GM23338 (cell line): Measurements from ENCODE around the gene ARPC1A. TPM values are rescaled to one million over a fixed set of nuclear protein-coding genes. Genes with fewer than 3 reads are reported as not detected.

Experiments used
- ATAC-seq: fragments of 200-7000 bp; cut with Tn5 transposase; 3 replicates; pipeline ENCODE4 v1.9.1; 2020
- DNase-seq: peaks from one replicate; pipeline ENCODE4 v3.0.0-alpha.2; 2015; ENCODE audit warnings: low spot score
- H2AFZ ChIP-seq: fragments of 200-600 bp; sonication (generic); 2 replicates; pipeline ENCODE4 v1.8.0; 2016; ENCODE audit warnings: antibody characterized with exemption, mild to moderate bottlenecking, moderate library complexity
- H3F3A ChIP-seq: fragments of 200-600 bp; sonication (generic); replicated peaks from 2 replicates; pipeline ENCODE4 v1.8.0; 2017; ENCODE audit warnings: antibody characterized with exemption, mixed run types, low read depth
- H3K27ac ChIP-seq: fragments of 200-600 bp; sonication (generic); 2 replicates; pipeline ENCODE4 v1.6.1; 2016; ENCODE audit warnings: low read depth
- H3K27me3 ChIP-seq: fragments of 200-600 bp; sonication (generic); 2 replicates; pipeline ENCODE4 v1.8.0; 2016; ENCODE audit warnings: mild to moderate bottlenecking, mixed run types, moderate library complexity; ENCODE audit not compliant: insufficient read depth
- H3K36me3 ChIP-seq: fragments of 200-600 bp; sonication (generic); 2 replicates; pipeline ENCODE4 v1.8.0; 2016; ENCODE audit warnings: mild to moderate bottlenecking; ENCODE audit not compliant: insufficient read depth
- H3K4me1 ChIP-seq: fragments of 200-600 bp; sonication (generic); 2 replicates; pipeline ENCODE4 v1.8.0; 2016; ENCODE audit warnings: mild to moderate bottlenecking, moderate library complexity; ENCODE audit not compliant: insufficient read depth
- H3K4me2 ChIP-seq: fragments of 200-600 bp; sonication (generic); 2 replicates; pipeline ENCODE4 v1.7.1; 2017; ENCODE audit warnings: mixed run types
- H3K4me3 ChIP-seq: fragments of 200-600 bp; sonication (generic); 2 replicates; pipeline ENCODE4 v1.6.1; 2016; ENCODE audit warnings: mixed run types
- H3K79me2 ChIP-seq: fragments of 200-600 bp; sonication (generic); replicated peaks from 2 replicates; pipeline ENCODE4 v1.8.0; 2017; ENCODE audit warnings: mild to moderate bottlenecking; ENCODE audit not compliant: insufficient read depth
- H3K9me2 ChIP-seq: fragments of 200-600 bp; sonication (generic); 2 replicates; pipeline ENCODE4 v1.8.0; 2017; ENCODE audit not compliant: insufficient read depth
- H4K20me1 ChIP-seq: fragments of 200-600 bp; sonication (generic); replicated peaks from 2 replicates; pipeline ENCODE4 v1.8.0; 2017; ENCODE audit warnings: mild to moderate bottlenecking; ENCODE audit not compliant: insufficient read depth
- H3K27ac Mint-ChIP-seq: 2 replicates; pipeline ENCODE4 v1.8.0; 2020; ENCODE audit warnings: inconsistent platforms, mild to moderate bottlenecking, moderate library complexity, mixed read lengths
- H3K27me3 Mint-ChIP-seq: 3 replicates; pipeline ENCODE4 v1.8.0; 2022; ENCODE audit warnings: low read depth, mild to moderate bottlenecking, moderate library complexity, mixed read lengths, inconsistent platforms; ENCODE audit not compliant: insufficient read depth, poor library complexity
- H3K36me3 Mint-ChIP-seq: 3 replicates; pipeline ENCODE4 v1.8.0; 2021; ENCODE audit warnings: low read depth, mild to moderate bottlenecking, inconsistent platforms, moderate library complexity, mixed read lengths
- H3K4me1 Mint-ChIP-seq: 3 replicates; pipeline ENCODE4 v1.8.0; 2020; ENCODE audit warnings: mild to moderate bottlenecking, inconsistent platforms, mixed read lengths
- H3K4me3 Mint-ChIP-seq: 3 replicates; pipeline ENCODE4 v1.8.0; 2021; ENCODE audit warnings: moderate library complexity, mild to moderate bottlenecking, inconsistent platforms, mixed read lengths
- H3K9me3 Mint-ChIP-seq: 3 replicates; pipeline ENCODE4 v1.8.0; 2020; ENCODE audit warnings: moderate library complexity, mild to moderate bottlenecking, inconsistent platforms, mixed read lengths
- CREB1 ChIP-seq: fragments of 250-450 bp; sonication (Bioruptor Pico); IDR thresholded peaks from 2 replicates; pipeline ENCODE4 v1.5.0; 2020; ENCODE audit warnings: low read depth, mild to moderate bottlenecking, moderate library complexity
- EZH2 ChIP-seq: fragments of 200-600 bp; sonication (generic); IDR thresholded peaks from one replicate; pipeline ENCODE4 v1.8.0; 2017; ENCODE audit warnings: antibody characterized with exemption, mild to moderate bottlenecking, low read depth; ENCODE audit not compliant: unreplicated experiment
- EZH2phosphoT487 ChIP-seq: fragments of 200-600 bp; sonication (generic); IDR thresholded peaks from one replicate; pipeline ENCODE4 v1.8.1; 2018; ENCODE audit warnings: antibody characterized with exemption; ENCODE audit not compliant: unreplicated experiment
- JUNB ChIP-seq: IDR thresholded peaks from one replicate; pipeline ENCODE4 v1.6.1; 2016; ENCODE audit warnings: antibody characterized with exemption; ENCODE audit not compliant: unreplicated experiment
- NANOG ChIP-seq: IDR thresholded peaks from 2 replicates; pipeline ENCODE4 v1.6.1; 2016; ENCODE audit warnings: antibody characterized with exemption, borderline replicate concordance
- POLR2AphosphoS5 ChIP-seq: IDR thresholded peaks from 2 replicates; pipeline ENCODE4 v1.6.1; 2016; ENCODE audit warnings: antibody characterized with exemption, low read depth
- STAT1 ChIP-seq: IDR thresholded peaks from one replicate; pipeline ENCODE4 v1.6.1; 2016; ENCODE audit warnings: antibody characterized with exemption; ENCODE audit not compliant: unreplicated experiment
- ZNF114 ChIP-seq: fragments of 250-450 bp; sonication (Bioruptor Pico); IDR thresholded peaks from 2 replicates; pipeline ENCODE4 v1.5.0; 2020; ENCODE audit warnings: mild to moderate bottlenecking, moderate library complexity
- ZNF331 ChIP-seq: fragments of 250-450 bp; sonication (Bioruptor Pico); IDR thresholded peaks from 2 replicates; pipeline ENCODE4 v1.5.0; 2020; ENCODE audit warnings: low read depth, mild to moderate bottlenecking, moderate library complexity
- polyA plus RNA-seq: library from polyadenylated mRNA; unstranded; fragments of >200 nt; fragmentation: Nextera tagmentation; extraction: Ambion mirVana; gene quantifications from 2 replicates; pipeline ENCODE4 v1.2.1, GENCODE V29; 2016
- total RNA-seq: library from RNA; depleted of rRNA; stranded (reverse); fragments of >200 nt; shearing (Covaris generic); gene quantifications from 2 replicates; pipeline ENCODE4 v1.2.3, GENCODE V29; 2014
- TF ChIP-seq, protein P1 (sequence below), 2 experiments: fragments of 200-600 bp in 1 of 2; sonication (generic) in 1 of 2; conservative IDR thresholded peaks; 2 replicates each; pipeline versions ENCODE4 v1.5.1 to v1.6.1; 2016 to 2017; ENCODE audit warnings: antibody characterized with exemption in 2 of 2, low read depth in 2 of 2, mild to moderate bottlenecking in 2 of 2, moderate library complexity in 1 of 2
- TF ChIP-seq, protein P2 (sequence below): fragments of 250-450 bp; sonication (Bioruptor Pico); IDR thresholded peaks from 2 replicates; pipeline ENCODE4 v1.5.0; 2020; ENCODE audit warnings: mild to moderate bottlenecking, moderate library complexity
- TF ChIP-seq, protein P3 (sequence below): IDR thresholded peaks from one replicate; pipeline ENCODE4 v1.6.1; 2018; ENCODE audit warnings: antibody characterized with exemption; ENCODE audit not compliant: unreplicated experiment
- TF ChIP-seq, protein P4 (sequence below): IDR thresholded peaks from 2 replicates; pipeline ENCODE4 v1.6.1; 2016; ENCODE audit warnings: antibody characterized with exemption

The ARPC1A gene
- total and polyA plus RNA-seq, 2 experiments from 2014 or later: 108 to 210 TPM

DNA sequence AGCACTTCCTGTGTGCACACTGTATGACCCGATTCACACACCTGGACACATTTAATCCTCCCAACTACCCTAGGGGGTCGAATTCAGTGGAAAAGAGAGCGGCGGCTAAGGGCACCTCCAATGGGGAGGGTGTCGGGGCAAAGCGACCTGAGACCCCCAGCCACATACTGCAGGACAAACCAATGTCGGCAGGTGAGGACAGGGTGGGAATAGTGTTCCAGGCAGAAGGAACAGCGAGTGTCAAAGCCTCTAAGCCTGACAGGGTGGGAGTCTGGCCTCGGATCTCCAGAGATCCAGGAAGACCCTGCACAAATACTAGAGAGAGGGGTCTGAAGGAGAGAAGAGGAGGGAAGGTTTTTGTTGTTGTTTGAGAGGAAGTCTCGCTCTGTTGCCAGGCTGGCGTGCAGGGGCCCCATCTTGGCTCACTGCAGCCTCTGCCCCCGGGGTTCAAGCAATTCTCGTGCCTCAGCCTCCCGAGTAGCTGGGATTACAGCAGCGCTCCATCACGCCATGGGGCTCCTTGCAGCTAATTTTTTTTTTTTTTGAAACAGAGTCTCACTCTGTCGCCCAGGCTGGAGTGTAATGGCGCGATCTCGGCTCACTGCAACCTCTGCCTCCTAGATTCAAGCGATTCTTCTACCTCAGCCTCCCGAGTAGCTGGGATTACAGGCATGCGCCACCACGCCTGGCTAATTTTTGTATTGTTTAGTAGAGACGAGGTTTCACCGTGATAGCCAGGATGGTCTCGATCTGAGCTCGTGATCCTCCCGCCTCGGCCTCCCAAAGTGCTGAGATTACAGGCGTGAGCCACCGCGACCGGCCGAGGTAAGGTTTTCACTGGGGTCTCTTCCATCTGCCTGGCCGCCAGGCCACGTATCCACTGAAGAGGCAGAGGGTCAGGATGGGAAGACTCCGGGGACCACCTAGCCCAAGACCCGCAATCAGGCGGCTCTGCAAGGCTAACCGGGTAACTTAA, 47.7 kb downstream of the ARPC1A start:
- H3K27ac Mint-ChIP-seq: no peak overlapping the region; the same call in 1 of the 2 replicates
- Histone ChIP-seq H3K4me2 (peak overlapping the region; percentile 87), H3K79me2 (peaks cover 14% of the 10 kb centered on the region), H3F3A (0 out of 2 replicates have a peak, but pooled peaks cover 6% of the 10 kb centered on the region), H3K9me2 (no peaks in the 10 kb centered on the region), H3K27ac (no peak overlapping the region), H2AFZ (peak overlapping the region; percentile 87), H4K20me1 (peaks cover 15% of the 10 kb centered on the region), H3K36me3 (no peaks in the 10 kb centered on the region), H3K4me1 (no peaks in the 10 kb centered on the region), H3K27me3 (no peaks in the 10 kb centered on the region), H3K4me3 (peak overlapping the region; percentile 90)
- TF ChIP-seq EZH2 (no peak), ZNF114 (no peak), STAT1 (no peak), CREB1 (CRISPR knock-in tag) (no peak), EZH2phosphoT487 (no peak), ZNF331 (CRISPR knock-in tag) (no peak), JUNB (no peak), POLR2AphosphoS5 (no peak), NANOG (no peak)
- TF ChIP-seq, protein P1, sequence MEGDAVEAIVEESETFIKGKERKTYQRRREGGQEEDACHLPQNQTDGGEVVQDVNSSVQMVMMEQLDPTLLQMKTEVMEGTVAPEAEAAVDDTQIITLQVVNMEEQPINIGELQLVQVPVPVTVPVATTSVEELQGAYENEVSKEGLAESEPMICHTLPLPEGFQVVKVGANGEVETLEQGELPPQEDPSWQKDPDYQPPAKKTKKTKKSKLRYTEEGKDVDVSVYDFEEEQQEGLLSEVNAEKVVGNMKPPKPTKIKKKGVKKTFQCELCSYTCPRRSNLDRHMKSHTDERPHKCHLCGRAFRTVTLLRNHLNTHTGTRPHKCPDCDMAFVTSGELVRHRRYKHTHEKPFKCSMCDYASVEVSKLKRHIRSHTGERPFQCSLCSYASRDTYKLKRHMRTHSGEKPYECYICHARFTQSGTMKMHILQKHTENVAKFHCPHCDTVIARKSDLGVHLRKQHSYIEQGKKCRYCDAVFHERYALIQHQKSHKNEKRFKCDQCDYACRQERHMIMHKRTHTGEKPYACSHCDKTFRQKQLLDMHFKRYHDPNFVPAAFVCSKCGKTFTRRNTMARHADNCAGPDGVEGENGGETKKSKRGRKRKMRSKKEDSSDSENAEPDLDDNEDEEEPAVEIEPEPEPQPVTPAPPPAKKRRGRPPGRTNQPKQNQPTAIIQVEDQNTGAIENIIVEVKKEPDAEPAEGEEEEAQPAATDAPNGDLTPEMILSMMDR (conservative IDR thresholded peaks at IDR 0.05; ENCODE audit: low read depth in 2 of 2): no peak
- TF ChIP-seq, protein P2, sequence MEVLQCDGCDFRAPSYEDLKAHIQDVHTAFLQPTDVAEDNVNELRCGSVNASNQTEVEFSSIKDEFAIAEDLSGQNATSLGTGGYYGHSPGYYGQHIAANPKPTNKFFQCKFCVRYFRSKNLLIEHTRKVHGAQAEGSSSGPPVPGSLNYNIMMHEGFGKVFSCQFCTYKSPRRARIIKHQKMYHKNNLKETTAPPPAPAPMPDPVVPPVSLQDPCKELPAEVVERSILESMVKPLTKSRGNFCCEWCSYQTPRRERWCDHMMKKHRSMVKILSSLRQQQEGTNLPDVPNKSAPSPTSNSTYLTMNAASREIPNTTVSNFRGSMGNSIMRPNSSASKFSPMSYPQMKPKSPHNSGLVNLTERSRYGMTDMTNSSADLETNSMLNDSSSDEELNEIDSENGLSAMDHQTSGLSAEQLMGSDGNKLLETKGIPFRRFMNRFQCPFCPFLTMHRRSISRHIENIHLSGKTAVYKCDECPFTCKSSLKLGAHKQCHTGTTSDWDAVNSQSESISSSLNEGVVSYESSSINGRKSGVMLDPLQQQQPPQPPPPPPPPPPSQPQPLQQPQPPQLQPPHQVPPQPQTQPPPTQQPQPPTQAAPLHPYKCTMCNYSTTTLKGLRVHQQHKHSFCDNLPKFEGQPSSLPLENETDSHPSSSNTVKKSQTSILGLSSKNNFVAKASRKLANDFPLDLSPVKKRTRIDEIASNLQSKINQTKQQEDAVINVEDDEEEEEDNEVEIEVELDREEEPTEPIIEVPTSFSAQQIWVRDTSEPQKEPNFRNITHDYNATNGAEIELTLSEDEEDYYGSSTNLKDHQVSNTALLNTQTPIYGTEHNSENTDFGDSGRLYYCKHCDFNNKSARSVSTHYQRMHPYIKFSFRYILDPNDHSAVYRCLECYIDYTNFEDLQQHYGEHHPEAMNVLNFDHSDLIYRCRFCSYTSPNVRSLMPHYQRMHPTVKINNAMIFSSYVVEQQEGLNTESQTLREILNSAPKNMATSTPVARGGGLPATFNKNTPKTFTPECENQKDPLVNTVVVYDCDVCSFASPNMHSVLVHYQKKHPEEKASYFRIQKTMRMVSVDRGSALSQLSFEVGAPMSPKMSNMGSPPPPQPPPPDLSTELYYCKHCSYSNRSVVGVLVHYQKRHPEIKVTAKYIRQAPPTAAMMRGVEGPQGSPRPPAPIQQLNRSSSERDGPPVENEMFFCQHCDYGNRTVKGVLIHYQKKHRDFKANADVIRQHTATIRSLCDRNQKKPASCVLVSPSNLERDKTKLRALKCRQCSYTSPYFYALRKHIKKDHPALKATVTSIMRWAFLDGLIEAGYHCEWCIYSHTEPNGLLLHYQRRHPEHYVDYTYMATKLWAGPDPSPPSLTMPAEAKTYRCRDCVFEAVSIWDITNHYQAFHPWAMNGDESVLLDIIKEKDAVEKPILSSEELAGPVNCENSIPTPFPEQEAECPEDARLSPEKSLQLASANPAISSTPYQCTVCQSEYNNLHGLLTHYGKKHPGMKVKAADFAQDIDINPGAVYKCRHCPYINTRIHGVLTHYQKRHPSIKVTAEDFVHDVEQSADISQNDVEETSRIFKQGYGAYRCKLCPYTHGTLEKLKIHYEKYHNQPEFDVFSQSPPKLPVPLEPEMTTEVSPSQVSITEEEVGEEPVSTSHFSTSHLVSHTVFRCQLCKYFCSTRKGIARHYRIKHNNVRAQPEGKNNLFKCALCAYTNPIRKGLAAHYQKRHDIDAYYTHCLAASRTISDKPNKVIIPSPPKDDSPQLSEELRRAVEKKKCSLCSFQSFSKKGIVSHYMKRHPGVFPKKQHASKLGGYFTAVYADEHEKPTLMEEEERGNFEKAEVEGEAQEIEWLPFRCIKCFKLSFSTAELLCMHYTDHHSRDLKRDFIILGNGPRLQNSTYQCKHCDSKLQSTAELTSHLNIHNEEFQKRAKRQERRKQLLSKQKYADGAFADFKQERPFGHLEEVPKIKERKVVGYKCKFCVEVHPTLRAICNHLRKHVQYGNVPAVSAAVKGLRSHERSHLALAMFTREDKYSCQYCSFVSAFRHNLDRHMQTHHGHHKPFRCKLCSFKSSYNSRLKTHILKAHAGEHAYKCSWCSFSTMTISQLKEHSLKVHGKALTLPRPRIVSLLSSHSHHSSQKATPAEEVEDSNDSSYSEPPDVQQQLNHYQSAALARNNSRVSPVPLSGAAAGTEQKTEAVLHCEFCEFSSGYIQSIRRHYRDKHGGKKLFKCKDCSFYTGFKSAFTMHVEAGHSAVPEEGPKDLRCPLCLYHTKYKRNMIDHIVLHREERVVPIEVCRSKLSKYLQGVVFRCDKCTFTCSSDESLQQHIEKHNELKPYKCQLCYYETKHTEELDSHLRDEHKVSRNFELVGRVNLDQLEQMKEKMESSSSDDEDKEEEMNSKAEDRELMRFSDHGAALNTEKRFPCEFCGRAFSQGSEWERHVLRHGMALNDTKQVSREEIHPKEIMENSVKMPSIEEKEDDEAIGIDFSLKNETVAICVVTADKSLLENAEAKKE (CRISPR knock-in tag): no peak
- TF ChIP-seq, protein P3, sequence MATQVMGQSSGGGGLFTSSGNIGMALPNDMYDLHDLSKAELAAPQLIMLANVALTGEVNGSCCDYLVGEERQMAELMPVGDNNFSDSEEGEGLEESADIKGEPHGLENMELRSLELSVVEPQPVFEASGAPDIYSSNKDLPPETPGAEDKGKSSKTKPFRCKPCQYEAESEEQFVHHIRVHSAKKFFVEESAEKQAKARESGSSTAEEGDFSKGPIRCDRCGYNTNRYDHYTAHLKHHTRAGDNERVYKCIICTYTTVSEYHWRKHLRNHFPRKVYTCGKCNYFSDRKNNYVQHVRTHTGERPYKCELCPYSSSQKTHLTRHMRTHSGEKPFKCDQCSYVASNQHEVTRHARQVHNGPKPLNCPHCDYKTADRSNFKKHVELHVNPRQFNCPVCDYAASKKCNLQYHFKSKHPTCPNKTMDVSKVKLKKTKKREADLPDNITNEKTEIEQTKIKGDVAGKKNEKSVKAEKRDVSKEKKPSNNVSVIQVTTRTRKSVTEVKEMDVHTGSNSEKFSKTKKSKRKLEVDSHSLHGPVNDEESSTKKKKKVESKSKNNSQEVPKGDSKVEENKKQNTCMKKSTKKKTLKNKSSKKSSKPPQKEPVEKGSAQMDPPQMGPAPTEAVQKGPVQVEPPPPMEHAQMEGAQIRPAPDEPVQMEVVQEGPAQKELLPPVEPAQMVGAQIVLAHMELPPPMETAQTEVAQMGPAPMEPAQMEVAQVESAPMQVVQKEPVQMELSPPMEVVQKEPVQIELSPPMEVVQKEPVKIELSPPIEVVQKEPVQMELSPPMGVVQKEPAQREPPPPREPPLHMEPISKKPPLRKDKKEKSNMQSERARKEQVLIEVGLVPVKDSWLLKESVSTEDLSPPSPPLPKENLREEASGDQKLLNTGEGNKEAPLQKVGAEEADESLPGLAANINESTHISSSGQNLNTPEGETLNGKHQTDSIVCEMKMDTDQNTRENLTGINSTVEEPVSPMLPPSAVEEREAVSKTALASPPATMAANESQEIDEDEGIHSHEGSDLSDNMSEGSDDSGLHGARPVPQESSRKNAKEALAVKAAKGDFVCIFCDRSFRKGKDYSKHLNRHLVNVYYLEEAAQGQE: no peak
- TF ChIP-seq, protein P4, sequence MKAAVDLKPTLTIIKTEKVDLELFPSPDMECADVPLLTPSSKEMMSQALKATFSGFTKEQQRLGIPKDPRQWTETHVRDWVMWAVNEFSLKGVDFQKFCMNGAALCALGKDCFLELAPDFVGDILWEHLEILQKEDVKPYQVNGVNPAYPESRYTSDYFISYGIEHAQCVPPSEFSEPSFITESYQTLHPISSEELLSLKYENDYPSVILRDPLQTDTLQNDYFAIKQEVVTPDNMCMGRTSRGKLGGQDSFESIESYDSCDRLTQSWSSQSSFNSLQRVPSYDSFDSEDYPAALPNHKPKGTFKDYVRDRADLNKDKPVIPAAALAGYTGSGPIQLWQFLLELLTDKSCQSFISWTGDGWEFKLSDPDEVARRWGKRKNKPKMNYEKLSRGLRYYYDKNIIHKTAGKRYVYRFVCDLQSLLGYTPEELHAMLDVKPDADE: no peak
- peaks cover 7% of the 10 kb centered on the region for H3K36me3 Mint-ChIP-seq
- ATAC-seq: peak; percentile 2; the same call in 1 of the 3 replicates
- H3K4me3 Mint-ChIP-seq: peak overlapping the region; percentile 77
- peaks cover 14% of the 10 kb centered on the region for H3K27me3 Mint-ChIP-seq
- DNase-seq: no peak
- H3K4me1 Mint-ChIP-seq: peaks cover 3% of the 10 kb centered on the region; the same call in 1 of the 3 replicates
- no peaks in the 10 kb centered on the region for H3K9me3 Mint-ChIP-seq
